Lower leg skin (tissue), 3 donors: ENCODE data around the gene AUTS2.

ENCODE experiments used
- POLR2A ChIP-seq, 2 donors: fragments of 450-650 bp; IDR thresholded peaks; one replicate each; pipeline ENCODE4 v1.6.1; 2016 to 2017; ENCODE audit warnings: antibody characterized with exemption in 2 of 2, mild to moderate bottlenecking in 1 of 2, moderate library complexity in 1 of 2
- TF ChIP-seq, protein P1 (sequence below), 3 donors: fragments of 450-650 bp; IDR thresholded peaks; one replicate each; pipeline ENCODE4 v1.5.1; 2016; ENCODE audit warnings: antibody characterized with exemption in 3 of 3, mild to moderate bottlenecking in 3 of 3, moderate library complexity in 2 of 3

DNA sequence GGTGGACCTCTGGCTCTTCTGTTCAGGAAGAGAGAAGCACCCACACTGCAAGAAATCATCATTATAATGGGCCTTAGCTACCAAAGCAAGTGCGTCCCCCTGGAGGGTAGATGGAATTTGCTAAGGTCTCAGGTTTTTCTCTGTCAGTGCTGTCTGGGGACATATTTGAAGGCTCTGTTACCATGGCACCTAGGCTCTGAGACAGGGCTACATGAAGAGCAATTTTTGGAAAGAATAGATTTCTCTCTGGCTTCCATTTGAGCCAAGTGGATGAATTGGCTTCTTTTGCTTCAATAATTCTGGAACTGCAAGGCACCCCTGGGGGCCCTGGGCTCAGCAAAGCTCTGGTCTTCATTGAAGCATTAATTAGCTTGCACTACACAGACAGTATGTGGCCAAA, 1184.5 kb downstream of the AUTS2 start:
- TF ChIP-seq, protein P1, sequence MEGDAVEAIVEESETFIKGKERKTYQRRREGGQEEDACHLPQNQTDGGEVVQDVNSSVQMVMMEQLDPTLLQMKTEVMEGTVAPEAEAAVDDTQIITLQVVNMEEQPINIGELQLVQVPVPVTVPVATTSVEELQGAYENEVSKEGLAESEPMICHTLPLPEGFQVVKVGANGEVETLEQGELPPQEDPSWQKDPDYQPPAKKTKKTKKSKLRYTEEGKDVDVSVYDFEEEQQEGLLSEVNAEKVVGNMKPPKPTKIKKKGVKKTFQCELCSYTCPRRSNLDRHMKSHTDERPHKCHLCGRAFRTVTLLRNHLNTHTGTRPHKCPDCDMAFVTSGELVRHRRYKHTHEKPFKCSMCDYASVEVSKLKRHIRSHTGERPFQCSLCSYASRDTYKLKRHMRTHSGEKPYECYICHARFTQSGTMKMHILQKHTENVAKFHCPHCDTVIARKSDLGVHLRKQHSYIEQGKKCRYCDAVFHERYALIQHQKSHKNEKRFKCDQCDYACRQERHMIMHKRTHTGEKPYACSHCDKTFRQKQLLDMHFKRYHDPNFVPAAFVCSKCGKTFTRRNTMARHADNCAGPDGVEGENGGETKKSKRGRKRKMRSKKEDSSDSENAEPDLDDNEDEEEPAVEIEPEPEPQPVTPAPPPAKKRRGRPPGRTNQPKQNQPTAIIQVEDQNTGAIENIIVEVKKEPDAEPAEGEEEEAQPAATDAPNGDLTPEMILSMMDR (IDR thresholded peaks at IDR 0.05), result no peak
- TF ChIP-seq POLR2A (IDR thresholded peaks at IDR 0.05), result no peak
